Measurements from ENCODE around the gene PDGFB.

The PDGFB gene

DNA sequence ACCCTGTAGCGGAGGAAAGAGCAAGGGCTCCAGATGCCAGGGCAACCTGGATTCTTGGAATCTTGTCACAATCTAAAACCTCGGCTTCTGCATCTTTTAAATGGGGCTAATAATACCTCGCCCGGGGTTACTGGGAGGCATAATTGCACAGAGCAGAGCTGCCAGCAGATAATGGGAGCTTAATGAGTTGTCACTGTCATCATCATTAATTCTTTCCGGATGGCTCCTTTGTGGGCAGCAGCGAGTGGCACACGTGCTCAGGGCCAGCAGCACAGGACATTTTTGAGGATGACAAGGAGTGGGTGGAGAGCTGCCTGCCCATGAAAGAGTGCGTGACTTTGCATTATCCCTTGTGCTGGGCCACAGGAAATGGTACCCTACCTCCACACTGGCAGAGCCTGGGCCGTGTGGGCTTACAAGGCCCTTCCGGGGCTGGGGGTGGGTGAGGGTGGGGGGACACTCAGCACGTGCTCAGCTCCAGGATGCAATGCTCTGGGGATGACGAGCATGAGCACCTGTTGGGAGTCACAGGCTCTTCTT is 5.7 kb downstream of the PDGFB start:
- DNase-seq: no peak

DNA sequence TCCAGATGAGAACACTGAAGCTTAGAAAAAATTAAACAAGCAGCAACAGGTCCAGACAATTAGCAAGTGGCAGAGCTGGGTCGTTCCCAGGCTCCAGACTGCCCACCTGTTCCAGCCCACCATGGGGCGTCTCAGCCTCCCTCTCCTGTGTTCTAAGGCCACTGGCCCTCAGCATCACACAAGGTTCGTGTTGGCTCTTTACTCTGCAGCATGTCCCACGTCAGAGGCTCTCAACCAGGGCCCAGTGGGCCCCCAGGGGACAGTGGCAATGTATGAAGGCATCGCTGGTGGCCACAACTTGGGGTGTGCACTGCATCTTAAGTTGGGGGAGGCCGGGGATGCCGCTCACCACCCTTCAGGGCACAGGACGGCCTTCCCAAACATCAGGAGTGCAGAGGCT is 6.2 kb downstream of the PDGFB start:
- no peak for DNase-seq

DNA sequence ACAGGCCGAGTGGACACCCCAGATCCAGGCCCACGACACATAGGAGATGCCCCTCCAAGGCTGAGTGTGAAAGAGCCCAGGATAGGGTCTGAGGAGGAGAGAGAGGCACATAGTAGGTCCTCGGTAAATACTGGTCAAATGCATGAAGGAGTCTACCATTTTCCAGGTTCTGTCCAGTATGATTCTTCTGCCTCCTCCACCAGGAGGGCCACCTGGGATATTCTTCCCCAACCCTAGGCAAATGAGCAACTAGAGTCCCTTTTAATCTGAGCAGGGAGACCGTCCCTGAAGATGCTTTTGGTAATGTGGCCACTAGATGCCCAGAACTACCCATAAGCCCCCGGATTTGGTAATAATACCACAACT is 6.7 kb downstream of the PDGFB start:
- DNase-seq: no peak

DNA sequence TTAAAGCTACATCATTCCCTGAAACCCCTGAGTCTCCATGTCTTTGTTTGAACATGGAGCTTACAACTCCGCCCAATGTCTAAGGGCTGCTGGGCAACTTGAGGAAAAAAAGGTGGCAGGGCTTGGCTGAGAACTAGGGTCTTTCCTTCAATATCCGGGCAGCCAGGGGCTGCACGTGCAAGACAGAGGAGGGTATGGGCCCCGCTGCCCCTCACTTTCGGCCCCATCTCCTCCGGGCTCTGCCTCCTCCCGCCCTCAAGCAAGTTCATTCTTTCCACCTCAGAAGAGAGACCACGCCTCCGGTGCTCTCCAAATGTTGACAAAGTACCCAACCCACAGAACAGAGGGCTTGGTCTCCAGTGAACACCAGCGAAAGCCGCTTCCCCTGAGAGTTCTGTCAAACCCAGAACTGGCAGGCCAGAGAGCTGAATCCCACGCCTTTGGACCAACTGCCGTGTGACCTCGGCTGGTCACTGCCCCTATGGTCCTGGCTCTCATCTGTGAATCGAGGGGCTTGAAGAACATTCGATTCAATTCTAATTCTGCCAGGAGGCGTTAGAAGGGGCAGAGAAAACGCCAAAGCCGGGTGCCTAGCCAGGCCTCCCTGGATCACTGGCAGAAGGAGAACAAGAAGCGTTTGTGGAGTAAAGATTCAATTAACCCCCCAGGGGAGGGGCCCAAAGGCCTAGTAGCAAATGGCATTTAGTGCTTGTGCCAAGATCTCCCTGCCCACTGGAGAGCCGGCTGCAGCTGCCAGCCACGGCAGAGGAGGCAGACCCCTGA is 7.3 kb downstream of the PDGFB start:
- DNase-seq: peak in 1 of 3 donors; percentile 39

DNA sequence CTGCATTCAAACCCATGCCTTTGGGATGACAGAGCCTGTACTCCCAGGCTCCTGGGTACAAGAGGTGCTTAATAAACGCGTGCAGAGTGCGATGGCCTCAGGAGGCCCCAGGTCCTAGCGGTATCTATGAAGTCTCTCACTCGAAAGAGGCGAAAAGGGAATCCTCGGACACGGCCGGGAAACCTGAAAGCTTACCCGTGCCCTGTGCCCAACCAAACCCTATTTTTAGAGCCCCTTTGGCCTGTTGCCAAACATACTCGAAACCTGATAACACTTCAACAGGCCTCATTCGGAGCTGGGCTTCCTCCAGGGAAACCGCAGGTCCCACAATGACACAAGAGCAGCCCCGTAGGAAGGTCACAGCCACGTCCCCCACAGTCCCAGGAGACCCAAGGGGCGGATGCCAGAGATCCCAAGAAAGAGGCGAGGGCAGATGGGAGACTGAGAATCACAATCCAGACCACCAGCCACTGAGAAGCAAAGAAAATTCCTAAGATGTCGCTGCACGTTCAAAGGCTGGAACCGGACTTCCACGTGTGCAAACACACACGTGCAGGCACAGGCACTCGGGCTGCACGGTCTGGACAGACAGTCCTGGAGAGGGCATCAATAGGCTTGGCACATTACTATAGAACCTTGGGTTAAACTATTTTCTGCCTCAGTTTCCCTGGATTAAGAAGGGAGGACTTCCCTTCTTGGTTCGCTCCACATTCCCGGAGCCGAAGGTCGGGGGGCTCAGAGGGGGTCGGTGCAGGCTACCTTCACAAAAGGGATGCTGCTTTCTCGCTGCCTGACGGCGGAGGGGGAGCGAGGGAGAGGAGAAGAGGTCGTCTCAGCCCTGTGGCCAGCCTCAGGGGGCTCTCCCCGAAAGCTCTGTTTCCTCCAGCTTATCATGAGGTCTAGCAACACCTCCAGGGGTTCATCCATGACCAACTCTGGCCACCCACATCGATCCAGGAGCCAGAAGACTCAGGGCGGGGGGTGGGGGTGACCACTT is 8.2 kb downstream of the PDGFB start:
- no peak for DNase-seq

DNA sequence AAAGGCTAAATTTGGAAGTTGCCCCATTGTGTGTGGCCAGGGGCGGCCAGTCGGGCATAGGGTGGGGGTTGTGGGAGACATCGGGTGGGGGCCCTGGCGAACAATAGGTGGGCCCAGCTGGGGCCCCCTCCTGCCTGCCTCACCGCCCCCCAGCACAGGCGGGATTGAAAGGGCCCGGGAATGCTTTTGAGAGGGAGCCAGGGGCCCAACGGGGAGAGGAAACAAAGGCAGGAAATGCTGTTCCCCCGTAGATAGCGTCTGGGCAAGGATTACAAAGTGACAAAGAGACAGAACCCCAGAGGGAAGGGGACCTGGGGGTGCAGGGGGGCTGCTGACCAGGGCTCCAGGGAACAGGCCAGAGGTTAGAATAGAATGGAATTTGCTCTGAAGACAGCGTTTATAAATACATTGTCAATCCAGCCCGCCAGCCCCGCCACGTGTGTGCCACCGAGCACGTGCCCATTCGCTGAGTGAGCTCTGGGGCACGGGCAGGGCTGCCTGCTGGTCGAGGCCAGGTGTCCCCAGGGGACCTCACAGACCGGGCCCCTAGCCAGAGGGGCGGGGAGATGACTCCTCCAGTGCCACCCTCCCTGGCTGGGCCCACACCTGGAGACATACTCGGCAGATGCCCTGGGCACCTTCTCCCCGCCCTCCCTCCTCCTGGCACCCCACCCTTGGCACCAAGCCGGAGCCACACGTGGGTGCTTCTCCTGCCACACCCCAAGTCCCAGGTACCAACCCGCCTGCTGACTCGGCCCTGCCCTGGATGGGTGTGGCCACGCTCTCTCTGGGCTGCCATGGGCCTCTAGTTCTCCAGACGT is 9.7 kb downstream of the PDGFB start:
- DNase-seq: no peak

DNA sequence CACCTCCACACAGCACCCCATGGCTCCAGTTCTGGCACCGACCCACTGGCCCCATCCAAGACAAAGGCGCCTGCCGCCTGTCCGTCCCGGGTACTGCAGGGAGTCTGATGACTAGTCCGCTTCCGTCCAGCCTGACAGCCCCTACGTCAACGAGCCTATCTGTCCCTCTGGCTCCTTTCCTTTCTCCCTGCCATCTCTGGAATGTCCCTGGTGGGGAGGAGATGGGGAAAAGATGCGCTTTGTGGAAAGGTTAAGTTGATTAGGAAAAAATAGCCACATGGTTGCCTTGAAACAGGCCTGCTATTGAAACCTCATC is 10.4 kb downstream of the PDGFB start:
- peak; percentile 82 to 86 (median 83) for DNase-seq

DNA sequence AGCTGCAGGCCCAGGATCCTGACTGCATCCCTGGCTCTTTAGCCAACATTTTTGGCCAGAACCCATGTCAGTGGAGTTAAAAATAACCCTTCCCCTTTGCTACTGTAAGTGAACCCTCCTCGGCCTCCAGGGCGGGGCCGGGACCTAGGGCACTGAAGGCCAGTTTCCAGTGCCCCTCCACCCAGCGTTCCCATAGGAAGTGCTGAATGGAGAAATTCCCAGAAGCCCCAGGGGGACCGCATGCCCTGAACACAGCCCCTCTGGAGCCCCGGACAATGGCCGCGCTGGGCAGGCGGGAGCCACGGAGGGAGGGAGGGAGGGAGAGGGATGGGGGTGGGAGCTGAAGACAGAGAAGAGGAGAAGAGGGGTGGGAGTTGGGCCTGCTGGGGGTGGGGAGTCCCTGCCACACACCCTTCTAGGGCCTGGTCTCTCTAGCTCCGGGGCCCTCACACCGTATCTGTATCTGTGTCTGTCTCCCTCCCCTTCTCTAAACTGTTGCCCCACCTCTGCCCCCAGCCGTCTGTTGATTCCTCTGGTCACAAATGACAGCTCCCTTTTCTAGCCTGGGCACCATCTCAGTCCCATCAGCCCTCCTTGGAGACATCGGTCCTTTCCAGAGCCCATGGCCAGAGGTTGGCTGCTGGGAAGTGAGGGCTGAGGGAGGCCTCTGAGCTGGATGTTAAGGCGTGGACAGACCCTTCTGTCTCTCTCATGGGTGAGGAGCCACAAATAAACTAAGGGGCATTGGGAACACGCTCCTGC is 10.9 kb downstream of the PDGFB start:
- DNase-seq: no peak

DNA sequence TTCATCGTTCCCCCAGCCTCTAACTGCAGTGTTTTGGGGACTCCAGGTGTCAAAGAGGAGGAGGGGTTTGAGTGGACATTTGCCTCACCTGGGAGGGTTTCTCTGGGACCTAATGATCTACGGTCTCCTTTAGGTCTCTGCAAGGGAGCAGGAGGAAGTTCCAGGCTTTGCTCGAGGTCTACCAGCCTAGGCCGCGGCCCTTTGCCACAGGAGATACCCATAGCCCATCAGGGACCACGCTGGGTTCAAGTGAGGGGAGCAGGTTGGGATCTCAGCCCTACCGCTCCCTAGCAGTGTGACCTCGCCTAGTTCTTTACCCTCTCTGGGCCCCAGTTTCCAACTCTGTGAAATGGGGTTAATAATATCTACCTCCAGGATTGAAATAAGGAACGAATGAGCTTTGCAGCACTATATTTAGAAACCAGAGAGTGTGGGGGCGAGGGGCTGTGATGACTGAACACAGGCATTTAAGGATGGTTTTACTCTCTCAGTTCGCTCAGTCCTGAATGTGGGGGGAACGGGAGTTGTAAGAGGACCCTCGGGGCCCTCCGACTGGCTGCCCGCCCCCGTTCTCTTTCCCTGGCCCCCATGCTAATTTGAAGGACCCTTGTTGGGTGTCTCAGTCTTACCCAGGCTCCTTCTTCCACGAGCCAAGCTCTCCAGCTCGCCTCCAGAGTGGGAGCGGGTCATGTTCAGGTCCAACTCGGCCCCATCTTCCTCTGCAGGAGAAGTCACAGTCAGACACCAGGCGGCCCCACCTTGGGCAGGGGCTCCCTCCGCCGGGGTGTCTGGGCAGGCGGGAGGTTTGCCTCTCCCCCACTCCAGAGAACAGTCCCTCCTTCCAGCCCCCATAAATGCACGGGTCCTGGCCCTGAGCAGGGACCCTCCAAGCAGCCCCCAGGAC is 11.7 kb downstream of the PDGFB start:
- DNase-seq: no peak

DNA sequence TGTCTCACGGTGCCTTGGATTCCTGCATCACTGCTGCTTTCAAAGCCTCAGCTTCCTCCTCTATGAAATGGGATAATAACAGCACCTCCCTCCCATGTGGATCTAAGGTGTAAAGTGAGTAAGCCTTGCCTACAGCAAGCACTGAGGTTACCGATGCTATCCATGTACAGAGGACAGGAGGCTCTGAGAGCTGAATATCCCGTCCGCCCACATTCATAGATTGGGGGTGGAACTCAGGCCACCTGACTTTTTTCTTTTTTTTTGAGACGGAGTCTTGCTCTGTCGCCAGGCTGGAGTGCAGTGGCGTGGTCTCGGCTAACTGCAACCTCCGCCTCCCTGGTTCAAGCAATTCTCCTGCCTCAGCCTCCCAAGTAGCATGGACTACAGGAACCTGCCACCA is 12.5 kb downstream of the PDGFB start:
- DNase-seq: no peak

DNA sequence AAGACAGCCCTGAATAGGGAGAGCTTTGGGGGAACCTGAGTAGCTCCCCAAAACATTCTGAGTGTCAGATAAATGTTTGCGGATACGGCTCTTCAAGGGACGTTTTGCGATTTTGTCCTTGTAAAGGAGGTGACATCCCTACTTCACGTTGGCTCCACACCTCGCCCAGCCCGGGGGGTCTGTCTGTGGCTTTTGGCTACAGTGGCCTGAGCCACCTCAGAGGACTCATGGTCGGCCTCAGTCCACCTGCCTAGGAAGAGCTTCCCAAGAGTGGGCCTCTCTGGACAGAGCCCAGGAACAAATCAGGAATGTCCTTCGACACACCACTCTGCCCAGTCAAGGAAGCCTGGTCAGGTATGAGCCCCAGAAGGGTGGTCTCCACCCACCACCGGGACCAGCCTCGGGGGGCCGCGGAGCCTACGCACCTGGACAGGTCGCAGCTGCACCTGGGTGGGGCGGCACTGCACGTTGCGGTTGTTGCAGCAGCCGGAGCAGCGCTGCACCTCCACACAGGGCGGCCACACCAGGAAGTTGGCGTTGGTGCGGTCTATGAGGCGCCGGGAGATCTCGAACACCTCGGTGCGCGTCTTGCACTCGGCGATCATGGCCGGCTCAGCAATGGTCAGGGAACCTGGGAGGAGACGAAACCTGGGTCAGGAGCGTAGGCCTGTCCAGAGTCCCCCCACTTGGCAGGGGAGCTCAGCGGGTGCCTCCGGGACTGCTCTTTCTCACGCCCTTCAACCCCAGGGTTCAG is 13.4 kb downstream of the PDGFB start:
- no peak for DNase-seq

DNA sequence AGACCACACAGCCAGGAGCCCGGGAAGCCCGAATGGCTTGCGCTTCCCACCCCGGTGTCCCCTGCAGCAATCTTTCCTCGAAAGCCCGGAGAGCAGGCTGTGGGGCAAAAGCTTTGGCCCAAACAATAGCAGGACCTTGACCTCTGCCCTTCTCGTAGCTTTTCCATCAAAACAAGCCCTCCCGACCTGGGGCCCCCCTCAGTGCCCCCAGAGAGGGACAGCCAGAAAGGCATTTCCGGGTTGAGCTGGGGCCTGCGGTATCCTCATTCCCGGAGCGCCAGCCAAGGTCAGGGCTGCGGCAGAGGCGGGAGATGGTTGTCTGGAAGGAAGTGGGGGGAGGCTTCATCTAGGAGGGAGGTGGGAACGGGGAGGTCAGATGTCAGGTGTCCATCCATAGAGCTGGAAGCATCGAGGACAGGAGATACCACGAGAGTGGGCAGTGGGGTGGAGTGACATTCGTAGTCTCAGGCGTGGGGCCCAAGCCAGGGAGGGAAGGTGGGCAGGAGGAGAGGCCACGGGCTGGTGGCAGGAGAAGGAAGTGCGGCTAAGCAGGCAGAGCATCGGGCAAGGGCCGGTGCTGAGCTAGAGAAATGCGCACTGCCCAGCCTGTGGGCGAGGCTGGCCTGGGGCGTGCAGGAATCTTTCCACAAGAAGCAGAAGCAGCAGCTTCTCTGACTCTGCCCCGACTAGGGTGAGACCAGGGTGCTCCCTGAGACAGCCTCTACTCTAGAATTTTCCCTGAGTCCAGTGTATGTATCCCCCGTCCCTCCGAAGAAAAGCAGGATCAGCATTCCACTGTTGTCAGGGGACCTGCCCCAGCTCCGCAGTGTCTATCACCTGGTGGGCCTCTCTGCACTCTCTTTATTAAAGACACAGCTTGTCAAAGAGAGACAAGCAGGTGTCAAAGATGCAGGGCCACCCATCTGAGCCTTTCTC is 14.3 kb downstream of the PDGFB start:
- peak; percentile 66 to 70 (median 69) for DNase-seq

DNA sequence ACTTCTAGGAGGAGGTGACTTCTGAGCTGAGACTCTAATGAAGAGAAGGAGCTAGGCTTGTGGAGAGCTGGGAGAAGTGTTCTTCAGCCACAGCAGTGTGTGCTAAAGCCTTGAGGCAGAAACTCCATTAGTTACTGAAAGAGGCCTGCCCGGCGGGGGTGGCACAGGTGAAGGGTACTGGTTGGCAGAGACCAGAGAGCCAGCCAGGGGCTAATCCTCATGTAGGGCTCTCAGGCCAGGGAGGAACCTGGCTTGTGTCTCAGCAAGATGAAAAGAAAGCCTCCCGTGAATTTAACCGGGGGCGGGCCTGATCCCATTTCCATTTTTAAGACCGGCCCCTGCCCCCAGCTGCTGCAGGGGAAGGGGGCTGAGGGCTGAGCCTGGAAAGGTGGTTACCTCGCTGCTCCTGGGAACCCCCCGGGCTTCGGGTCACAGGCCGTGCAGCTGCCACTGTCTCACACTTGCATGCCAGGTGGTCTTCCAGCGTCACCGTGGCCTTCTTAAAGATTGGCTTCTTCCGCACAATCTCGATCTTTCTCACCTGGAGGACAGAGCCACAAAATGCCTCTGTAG is 15.0 kb downstream of the PDGFB start:
- DNase-seq: no peak

DNA sequence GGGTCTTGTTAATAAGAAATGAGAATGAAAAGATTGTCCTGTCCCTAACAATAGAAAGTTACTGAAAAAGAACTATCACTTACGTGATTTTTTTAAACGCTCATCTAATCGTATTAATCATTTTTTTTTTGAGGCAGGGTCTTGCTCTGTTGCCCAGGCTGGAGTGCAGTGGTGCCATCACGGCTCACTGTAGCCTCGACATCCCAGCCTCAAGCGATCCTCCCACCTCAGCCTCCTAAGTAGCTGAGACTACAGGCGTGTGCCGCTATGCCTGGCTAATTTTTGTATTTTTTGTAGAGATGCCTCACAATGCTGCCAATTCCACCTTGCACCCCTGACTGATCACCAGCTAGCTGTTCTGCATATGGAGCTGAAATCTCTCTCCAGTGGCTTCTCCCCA is 15.7 kb downstream of the PDGFB start:
- DNase-seq: no peak

DNA sequence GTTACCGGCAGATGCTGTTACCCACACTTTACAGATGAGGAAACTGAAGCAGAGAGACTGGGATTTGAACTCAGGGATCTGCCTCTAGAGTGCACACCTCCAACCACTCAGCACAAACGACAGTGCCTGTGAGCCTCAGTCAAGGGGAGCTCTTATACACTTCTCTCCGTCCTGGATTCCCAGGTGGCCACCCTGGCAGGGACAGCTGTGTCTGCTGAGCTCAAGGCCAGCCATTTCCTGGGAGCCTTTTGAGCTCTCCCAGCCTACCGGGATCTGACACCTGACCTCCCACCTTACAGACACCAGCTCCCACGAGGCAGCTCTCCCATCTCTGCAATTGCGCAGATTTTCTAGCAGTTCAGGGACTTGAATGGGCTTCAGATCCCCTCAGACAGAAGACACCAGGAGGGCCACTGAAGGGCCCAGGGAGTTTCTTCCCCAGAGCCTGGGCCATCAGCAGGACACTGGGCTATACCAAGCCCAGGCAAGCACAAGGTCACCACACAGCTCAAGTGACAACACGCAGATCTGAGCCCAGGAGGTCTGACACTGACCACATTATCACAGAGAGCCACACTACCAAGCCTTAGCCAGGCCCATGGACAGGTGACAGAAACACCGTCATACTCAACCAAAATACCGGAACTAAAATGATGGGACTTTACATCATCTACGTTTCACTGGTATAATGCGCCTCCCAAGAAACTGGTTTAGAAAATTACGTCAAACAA is 17.1 kb downstream of the PDGFB start:
- DNase-seq: no peak

DNA sequence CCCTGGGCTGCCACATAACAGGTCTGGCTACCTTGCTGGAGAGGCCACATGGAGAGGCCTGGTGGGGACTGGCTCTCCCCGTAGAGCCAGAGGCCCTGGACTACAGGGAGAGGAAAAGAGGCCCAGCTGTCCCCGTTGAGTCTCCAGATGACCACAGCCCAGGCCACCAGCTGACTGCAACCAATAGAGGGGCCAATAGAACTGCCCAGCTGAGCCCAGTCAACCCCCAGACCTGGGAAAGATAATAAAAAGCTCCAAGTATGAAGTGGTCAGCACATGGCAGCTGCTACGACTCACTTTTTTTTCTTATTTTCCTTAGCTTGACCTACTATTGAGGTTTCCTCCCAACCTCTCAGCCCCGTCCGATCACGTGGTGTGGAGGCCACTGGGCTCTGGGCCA is 18.4 kb downstream of the PDGFB start:
- no peak for DNase-seq

DNA sequence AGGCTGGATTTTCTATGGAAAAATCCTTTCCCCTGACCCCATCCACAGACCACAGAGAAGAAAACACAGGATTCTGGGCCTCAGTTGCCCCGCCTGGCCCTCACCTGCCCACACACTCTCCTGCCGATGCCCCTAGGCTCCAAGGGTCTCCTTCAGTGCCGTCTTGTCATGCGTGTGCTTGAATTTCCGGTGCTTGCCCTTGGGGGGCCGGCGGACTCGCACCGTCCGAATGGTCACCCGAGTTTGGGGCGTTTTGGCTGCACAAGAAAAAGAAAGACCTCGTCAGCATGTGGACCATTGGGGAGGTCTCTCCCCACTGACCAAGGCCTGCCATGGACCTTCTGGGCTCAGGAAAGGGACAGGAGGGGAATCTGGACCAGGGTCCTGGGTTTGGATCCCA is 19.2 kb downstream of the PDGFB start:
- no peak for DNase-seq

DNA sequence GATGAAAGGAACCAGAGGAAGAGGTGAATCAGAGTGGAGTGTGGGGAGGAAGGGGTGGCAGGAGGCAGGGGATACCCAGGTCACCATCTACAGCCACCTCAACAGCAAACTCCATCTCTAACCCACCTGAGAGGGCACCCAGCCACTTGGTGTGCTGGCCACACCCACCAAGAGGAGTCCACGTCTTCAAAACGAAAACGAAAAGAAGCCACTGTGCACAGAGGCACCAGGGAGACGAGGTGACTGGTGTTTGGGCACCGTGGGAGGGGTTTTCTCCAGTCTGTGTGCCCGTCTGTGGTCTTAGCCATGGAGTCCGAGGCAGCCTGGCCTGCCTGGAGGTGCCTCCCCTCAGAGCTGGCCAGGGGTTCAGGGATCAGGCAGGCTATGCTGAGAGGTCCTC is 20.2 kb downstream of the PDGFB start:
- DNase-seq: no peak
